ENCODE measurements around the gene C5orf63. TPM values are rescaled to one million over a fixed set of nuclear protein-coding genes. Genes with fewer than 3 reads are reported as not detected.
A peak's percentile ranks its signal among the peaks of the same experiment; 100 is the strongest.
"Not testable (repeated sequence)": the region's sequence is repeated elsewhere in the genome, so short reads cannot be mapped to it uniquely, and the experiment has no call there.

The C5orf63 gene
- total RNA-seq, 1 donor from 2014 or later, result 5.6 TPM

GRCh38 chr5:127076315-127077129 is 3.2 kb upstream of the C5orf63 start:
- peak; percentile 72 for DNase-seq (ENCODE audit: low read depth)

GRCh38 chr5:127074466-127074865 is 1.2 kb upstream of the C5orf63 start:
- DNase-seq (ENCODE audit: low read depth), result no peak

- DNase-seq (ENCODE audit: low read depth), result no peak
These were observed 3.1 kb downstream of the C5orf63 start for GRCh38 chr5:127070243-127070642.

- DNase-seq (ENCODE audit: low read depth), result peak; percentile 73
These were observed 4.6 kb downstream of the C5orf63 start for GRCh38 chr5:127068493-127069214.

- DNase-seq (ENCODE audit: low read depth), result no peak
These were observed 6.6 kb downstream of the C5orf63 start for GRCh38 chr5:127066721-127067120.

GRCh38 chr5:127064253-127064840 is 9.0 kb downstream of the C5orf63 start:
- no peak for DNase-seq (ENCODE audit: low read depth)

GRCh38 chr5:127063257-127063913 is 9.9 kb downstream of the C5orf63 start:
- no peak for DNase-seq (ENCODE audit: low read depth)

GRCh38 chr5:127061956-127062355 is 11.3 kb downstream of the C5orf63 start:
- DNase-seq (ENCODE audit: low read depth), result no peak

- no peak for DNase-seq (ENCODE audit: low read depth)
These were observed 11.8 kb downstream of the C5orf63 start for GRCh38 chr5:127061537-127061936.

- no peak for DNase-seq (ENCODE audit: low read depth)
These were observed 12.8 kb downstream of the C5orf63 start for GRCh38 chr5:127060470-127060985.

GRCh38 chr5:127056896-127057295 is 16.4 kb downstream of the C5orf63 start:
- no peak for DNase-seq (ENCODE audit: low read depth)

- DNase-seq (ENCODE audit: low read depth), result no peak
These were observed 17.2 kb downstream of the C5orf63 start for GRCh38 chr5:127055880-127056653.

- DNase-seq (ENCODE audit: low read depth), result not testable (repeated sequence)
These were observed 19.8 kb downstream of the C5orf63 start for GRCh38 chr5:127053551-127053950.

- no peak for DNase-seq (ENCODE audit: low read depth)
These were observed 20.3 kb downstream of the C5orf63 start for GRCh38 chr5:127053049-127053448.

- DNase-seq (ENCODE audit: low read depth), result no peak
These were observed 21.7 kb downstream of the C5orf63 start for GRCh38 chr5:127051591-127051990.

GRCh38 chr5:127046343-127047072 is 26.8 kb downstream of the C5orf63 start:
- DNase-seq (ENCODE audit: low read depth), result no peak

GRCh38 chr5:127042593-127042992 is 30.7 kb downstream of the C5orf63 start:
- DNase-seq (ENCODE audit: low read depth), result no peak

- DNase-seq (ENCODE audit: low read depth), result peak; percentile 45
These were observed 31.7 kb downstream of the C5orf63 start for GRCh38 chr5:127041571-127041970.

- peak; percentile 81 for DNase-seq (ENCODE audit: low read depth)
These were observed 32.3 kb downstream of the C5orf63 start for GRCh38 chr5:127040796-127041520.

GRCh38 chr5:127038550-127038949 is 34.8 kb downstream of the C5orf63 start:
- DNase-seq (ENCODE audit: low read depth), result no peak

All from renal cortical epithelial cell (primary cell).